Skeletal muscle tissue (tissue), 4 donors: Measurements from ENCODE around the gene LRCOL1. TPM values are rescaled to one million over a fixed set of nuclear protein-coding genes. Genes with fewer than 3 reads are reported as not detected.

Experiments used
- H3K27ac ChIP-seq: one replicate; pipeline ENCODE4 v1.7.0; 2013; ENCODE audit warnings: mild to moderate bottlenecking, low read depth, low read length, inconsistent platforms
- H3K27me3 ChIP-seq, 3 donors: one replicate each; pipeline ENCODE4 v1.7.0; 2013; ENCODE audit warnings: low read length in 3 of 3; ENCODE audit not compliant: control insufficient read depth in 3 of 3, insufficient read depth in 3 of 3
- H3K36me3 ChIP-seq, 3 donors: one replicate each; pipeline ENCODE4 v1.7.0; 2013; ENCODE audit warnings: low read length in 3 of 3; ENCODE audit not compliant: control insufficient read depth in 3 of 3, insufficient read depth in 3 of 3
- H3K4me1 ChIP-seq, 3 donors: one replicate each; pipeline ENCODE4 v1.7.0; 2013; ENCODE audit warnings: low read length in 3 of 3, mild to moderate bottlenecking in 3 of 3; ENCODE audit not compliant: control insufficient read depth in 3 of 3, insufficient read depth in 3 of 3
- H3K4me3 ChIP-seq, 3 donors: one replicate each; pipeline ENCODE4 v1.7.0; 2013; ENCODE audit warnings: low read length in 3 of 3
- H3K9ac ChIP-seq, 3 donors: one replicate each; pipeline ENCODE4 v1.7.0; 2013; ENCODE audit warnings: low read length in 3 of 3, mild to moderate bottlenecking in 3 of 3, moderate library complexity in 2 of 3, low read depth in 1 of 3
- H3K9me3 ChIP-seq, 3 donors: one replicate each; pipeline ENCODE4 v1.7.0; 2013; ENCODE audit warnings: low read length in 3 of 3; ENCODE audit not compliant: control insufficient read depth in 3 of 3
- total RNA-seq: library from RNA; depleted of rRNA; stranded (reverse); fragments of >200 nt; gene quantifications from one replicate; pipeline ENCODE4 v1.2.3, GENCODE V29; 2014
- donor health status: Osteomylitis.

Gene LRCOL1
- total RNA-seq, 1 donor from 2014 or later: 1.0 TPM

GRCh38 chr12:132593521-132593920 lies 16.9 kb downstream of the LRCOL1 start:
- Histone ChIP-seq H3K9ac (no peak overlapping the region), H3K27me3 (peaks cover 10 to 28% (median 17%) of the 10 kb centered on the region in 3 donors), H3K4me3 (peak overlapping the region; percentile 25 to 41 (median 36)), H3K4me1 (peaks cover 6 to 12% (median 10%) of the 10 kb centered on the region in 3 donors), H3K36me3 (no peaks in the 10 kb centered on the region), H3K9me3 (peaks cover 0 to 2% (median 0%) of the 10 kb centered on the region in 3 donors), H3K27ac (no peak overlapping the region)

- H3K27ac ChIP-seq: no peak overlapping the region
- H3K27me3 ChIP-seq: peaks cover 10 to 27% (median 16%) of the 10 kb centered on the region in 3 donors
- no peak overlapping the region for H3K9ac ChIP-seq
- H3K36me3 ChIP-seq: no peaks in the 10 kb centered on the region
- H3K4me1 ChIP-seq: peaks cover 6 to 11% (median 10%) of the 10 kb centered on the region in 3 donors
- H3K4me3 ChIP-seq: no peak overlapping the region
- peaks cover 0 to 2% (median 0%) of the 10 kb centered on the region in 3 donors for H3K9me3 ChIP-seq
Observed at GRCh38 chr12:132593071-132593470, 17.3 kb downstream of the LRCOL1 start.

- Histone ChIP-seq H3K36me3 (no peaks in the 10 kb centered on the region), H3K27ac (no peak overlapping the region), H3K27me3 (peaks cover 13 to 26% (median 15%) of the 10 kb centered on the region in 3 donors), H3K4me1 (peaks cover 6 to 11% (median 10%) of the 10 kb centered on the region in 3 donors), H3K9me3 (peaks cover 0 to 2% (median 0%) of the 10 kb centered on the region in 3 donors), H3K4me3 (no peak overlapping the region), H3K9ac (no peak overlapping the region)
Observed at GRCh38 chr12:132592282-132592970, 18.0 kb downstream of the LRCOL1 start.

DNA sequence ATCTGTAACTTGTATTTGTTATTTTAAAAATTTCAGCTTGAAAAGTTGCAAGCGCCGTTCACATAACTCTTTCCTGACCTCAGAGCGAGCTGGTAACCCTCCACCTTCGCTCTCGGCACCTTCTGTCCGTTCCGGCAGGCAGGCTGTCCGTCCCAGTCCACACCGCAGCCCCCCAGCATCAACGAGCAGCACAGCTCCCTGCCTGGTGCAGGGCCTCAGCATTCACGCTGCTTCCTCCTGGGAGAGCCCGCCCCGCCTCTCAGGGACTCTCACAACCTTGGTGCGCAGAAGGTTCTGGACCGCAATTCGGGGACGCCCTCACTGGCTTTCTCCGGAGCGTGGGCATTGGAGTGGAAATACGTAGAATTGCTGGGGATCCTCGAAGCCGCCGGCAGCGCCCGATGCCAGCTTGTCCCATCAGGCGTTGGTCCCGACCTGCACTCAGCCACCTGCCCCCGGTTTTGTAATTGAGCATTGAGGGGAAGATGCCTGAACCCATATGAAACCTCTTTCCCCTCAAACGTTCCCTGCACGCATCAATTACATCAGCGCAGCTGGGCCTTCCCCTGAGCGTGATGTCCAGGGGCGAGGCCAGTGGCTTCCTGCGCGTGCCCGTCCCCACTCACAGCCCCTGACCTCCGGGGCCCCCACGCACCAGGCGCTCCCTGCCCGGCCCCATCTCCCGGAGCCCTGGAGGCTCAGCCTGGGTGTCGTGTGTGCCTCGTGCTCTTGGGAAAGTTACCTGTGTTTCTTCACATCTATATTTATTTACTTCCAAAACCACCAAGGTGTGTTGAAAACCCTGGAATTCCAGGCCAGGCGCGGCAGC lies 19.1 kb downstream of the LRCOL1 start:
- Histone ChIP-seq H3K9me3 (peaks cover 0 to 2% (median 0%) of the 10 kb centered on the region in 3 donors), H3K4me1 (peaks cover 6 to 11% (median 10%) of the 10 kb centered on the region in 3 donors), H3K9ac (no peak overlapping the region), H3K4me3 (no peak overlapping the region), H3K27ac (no peak overlapping the region), H3K27me3 (peaks cover 10 to 21% (median 14%) of the 10 kb centered on the region in 3 donors), H3K36me3 (no peaks in the 10 kb centered on the region)

DNA sequence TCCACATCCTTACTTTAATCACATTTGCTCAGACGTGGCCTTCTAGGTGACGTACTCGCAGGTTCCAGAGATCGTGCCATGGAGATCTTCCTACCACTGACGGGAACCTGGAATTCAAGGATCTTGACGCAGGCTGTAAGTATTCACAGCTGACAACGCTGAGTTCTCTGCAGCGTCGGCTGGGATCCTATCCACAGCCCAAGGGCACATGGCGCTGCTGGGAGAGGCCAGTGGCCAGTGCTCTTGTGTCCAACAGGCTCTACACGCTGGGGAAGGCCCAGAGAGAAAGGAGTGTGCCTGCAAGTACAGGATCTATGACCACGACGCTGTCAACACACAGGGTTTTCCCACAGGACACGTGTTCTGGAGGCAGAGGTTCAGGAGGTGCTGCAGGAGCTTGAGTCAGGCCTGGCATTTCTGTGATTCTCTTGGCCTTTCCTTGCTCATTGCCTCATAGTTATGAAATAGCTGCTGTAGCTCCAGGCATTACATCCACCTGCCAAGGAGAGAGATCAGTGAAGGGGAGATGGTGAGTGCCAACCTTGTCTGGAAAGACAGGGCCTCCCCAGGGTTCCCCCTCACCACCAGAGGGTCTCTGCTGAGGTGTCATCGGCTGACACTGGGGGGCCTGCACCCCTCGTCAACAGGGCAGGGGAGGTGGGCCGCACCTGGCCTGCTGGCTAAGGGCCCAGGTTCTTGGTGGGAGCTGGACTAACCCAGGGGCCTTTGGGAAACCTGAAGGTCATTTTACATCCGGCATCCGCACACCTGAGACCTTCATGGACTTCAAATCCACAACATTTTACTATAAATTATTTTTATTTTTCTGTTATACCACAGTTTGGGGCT lies 21.3 kb downstream of the LRCOL1 start:
- Histone ChIP-seq H3K36me3 (no peaks in the 10 kb centered on the region), H3K27me3 (peaks cover 0 to 6% (median 6%) of the 10 kb centered on the region in 3 donors), H3K9ac (no peak overlapping the region), H3K27ac (no peak overlapping the region), H3K4me1 (peaks cover 6 to 9% (median 7%) of the 10 kb centered on the region in 3 donors), H3K9me3 (peaks cover 0 to 2% (median 0%) of the 10 kb centered on the region in 3 donors), H3K4me3 (no peak overlapping the region)

DNA sequence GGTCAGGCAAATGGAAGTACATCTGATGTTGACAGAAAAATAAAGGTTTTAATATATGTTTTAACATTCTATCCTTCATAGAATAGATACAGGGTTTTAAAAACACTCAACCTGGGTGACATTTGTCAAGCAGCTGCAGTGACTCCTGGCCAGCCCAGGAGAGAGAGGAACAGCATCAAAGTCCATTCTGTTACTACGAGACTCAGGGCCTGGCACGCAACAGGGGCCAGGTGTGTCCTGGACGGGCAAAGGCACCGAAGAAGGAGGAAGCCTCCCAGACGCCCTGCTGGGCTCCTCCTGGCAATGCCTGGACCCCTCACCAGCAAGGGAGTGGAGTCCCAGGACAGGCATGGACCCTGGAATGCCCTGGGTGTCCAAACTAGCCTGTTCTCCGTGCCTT lies 22.1 kb downstream of the LRCOL1 start:
- H3K9me3 ChIP-seq: peaks cover 0 to 2% (median 0%) of the 10 kb centered on the region in 3 donors
- peaks cover under 1 to 2% (median 2%) of the 10 kb centered on the region in 3 donors for H3K4me1 ChIP-seq
- H3K36me3 ChIP-seq: no peaks in the 10 kb centered on the region
- H3K4me3 ChIP-seq: no peak overlapping the region
- peaks cover 0 to 6% (median 6%) of the 10 kb centered on the region in 3 donors for H3K27me3 ChIP-seq
- no peak overlapping the region for H3K27ac ChIP-seq
- H3K9ac ChIP-seq: no peak overlapping the region

GRCh38 chr12:132587781-132588180 lies 22.6 kb downstream of the LRCOL1 start:
- H3K36me3 ChIP-seq: no peaks in the 10 kb centered on the region
- H3K27me3 ChIP-seq: peaks cover 0 to 6% (median 6%) of the 10 kb centered on the region in 3 donors
- peaks cover 0 to 2% (median 0%) of the 10 kb centered on the region in 3 donors for H3K9me3 ChIP-seq
- H3K27ac ChIP-seq: no peak overlapping the region
- no peaks in the 10 kb centered on the region for H3K4me1 ChIP-seq
- H3K9ac ChIP-seq: no peak overlapping the region
- H3K4me3 ChIP-seq: no peak overlapping the region

GRCh38 chr12:132586929-132587328 lies 23.5 kb downstream of the LRCOL1 start:
- Histone ChIP-seq H3K36me3 (no peaks in the 10 kb centered on the region), H3K9ac (no peak overlapping the region), H3K27me3 (peaks cover 0 to 6% (median 6%) of the 10 kb centered on the region in 3 donors), H3K4me3 (no peak overlapping the region), H3K27ac (no peak overlapping the region), H3K9me3 (peaks cover 0 to 2% (median 0%) of the 10 kb centered on the region in 3 donors), H3K4me1 (no peaks in the 10 kb centered on the region)

DNA sequence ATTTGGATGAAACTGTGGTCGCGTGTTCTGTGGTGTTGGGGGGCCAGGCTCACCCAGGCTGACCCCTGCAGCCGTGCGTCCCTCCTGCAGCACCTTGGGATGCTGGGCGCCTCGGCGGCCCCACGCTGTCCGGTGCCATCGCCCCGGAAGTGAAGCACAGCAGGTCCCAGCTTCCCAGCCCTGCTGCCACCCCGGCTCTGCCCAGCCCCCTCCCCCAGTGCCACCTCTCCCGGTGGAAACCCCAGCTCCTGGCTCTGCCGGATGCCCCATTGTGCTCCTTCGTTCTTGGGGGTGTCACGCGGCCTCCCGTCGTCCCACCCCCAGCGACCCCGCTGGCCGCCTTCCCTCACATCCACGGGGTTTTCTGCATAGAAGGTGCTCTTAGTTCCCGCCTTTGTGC lies 25.2 kb downstream of the LRCOL1 start:
- Histone ChIP-seq H3K27ac (no peak overlapping the region), H3K4me3 (no peak overlapping the region), H3K9me3 (peaks cover 0 to 2% (median 0%) of the 10 kb centered on the region in 3 donors), H3K4me1 (no peaks in the 10 kb centered on the region), H3K27me3 (peaks cover 0 to 6% (median 6%) of the 10 kb centered on the region in 3 donors), H3K36me3 (peaks cover 0 to 5% (median 0%) of the 10 kb centered on the region in 3 donors), H3K9ac (no peak overlapping the region)
